ENCODE data around the gene IPPK.
"Not testable (repeated sequence)": the region's sequence is repeated elsewhere in the genome, so short reads cannot be mapped to it uniquely, and the experiment has no call there.

The IPPK gene

DNA sequence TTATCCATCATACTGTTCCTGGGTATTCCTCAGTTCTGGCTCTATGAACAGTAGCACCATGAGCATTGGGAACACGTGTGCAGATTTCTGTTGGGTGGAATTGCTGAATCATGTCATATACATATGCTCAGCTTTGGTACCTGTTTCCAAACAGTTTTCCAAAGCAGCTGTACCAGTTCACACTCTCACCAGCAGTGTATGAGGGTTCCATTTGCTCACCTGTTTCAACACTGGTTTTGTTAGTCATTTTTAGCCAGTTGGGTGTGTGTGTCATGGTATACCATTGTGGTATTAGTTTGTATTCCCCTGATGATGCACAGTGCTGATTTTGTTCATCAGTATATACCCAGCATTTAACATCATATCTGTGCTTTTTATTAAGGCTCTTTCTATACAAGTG lies 77.4 kb downstream of the IPPK start:
- no peak for DNase-seq

GRCh38 chr9:92590377-92590776 lies 79.6 kb downstream of the IPPK start:
- DNase-seq = no peak

- DNase-seq = no peak
These were observed 80.0 kb downstream of the IPPK start for GRCh38 chr9:92589923-92590322.

DNA sequence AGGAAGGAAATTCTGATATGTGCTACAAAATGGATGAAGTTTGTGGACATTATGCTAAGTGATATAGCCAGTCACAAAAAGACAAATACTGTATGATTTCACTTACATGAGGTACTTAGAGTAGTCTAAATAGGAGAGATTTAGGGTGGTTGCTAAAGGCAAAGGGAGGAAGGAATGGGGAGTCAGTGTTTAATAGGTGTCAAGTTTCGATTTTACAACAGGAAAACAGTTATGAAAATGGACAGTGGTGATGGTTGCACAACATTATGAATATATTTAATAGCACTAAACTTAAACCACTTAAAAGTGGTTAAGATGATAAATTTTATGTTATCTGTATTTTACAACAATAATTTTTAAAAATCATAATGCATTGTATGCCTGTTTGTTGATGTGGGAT lies 93.8 kb downstream of the IPPK start:
- DNase-seq = no peak

DNA sequence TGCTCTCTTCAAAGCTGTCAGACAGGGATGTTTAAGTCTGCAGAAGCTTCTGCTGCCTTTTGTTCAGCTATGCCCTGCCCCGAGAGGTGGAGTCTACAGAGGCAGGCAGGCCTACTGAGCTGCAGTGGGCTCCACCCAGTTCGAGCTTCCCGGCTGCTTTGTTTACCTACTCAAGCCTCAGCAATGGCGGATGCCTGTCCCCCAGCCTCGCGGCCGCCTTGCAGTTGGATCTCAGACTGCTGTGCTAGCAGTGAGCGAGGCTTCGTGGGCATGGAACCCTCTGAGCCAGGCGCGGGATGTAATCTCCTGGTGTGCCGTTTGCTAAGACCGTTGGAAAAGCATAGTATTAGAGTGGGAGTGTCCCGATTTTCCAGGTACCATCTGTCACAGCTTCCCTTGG lies 96.3 kb downstream of the IPPK start:
- not testable (repeated sequence) for DNase-seq

DNA sequence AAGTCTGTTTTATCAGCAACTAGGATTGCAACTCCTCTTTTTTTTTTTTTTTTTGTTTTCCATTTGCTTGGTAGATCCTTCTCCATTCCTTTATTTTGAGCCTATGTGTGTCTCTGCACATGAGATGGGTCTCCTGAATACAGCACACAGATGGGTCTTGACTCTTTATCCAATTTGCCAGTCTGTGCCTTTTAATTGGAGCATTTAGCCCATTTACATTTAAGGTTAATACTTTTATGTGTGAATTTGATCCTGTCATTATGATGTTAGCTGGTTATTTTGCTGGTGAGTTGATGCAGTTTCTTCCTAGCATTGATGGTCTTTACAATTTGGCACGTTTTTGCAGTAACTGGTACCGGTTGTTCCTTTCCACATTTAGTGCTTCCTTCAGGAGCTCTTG lies 98.1 kb downstream of the IPPK start:
- not testable (repeated sequence) for DNase-seq

DNA sequence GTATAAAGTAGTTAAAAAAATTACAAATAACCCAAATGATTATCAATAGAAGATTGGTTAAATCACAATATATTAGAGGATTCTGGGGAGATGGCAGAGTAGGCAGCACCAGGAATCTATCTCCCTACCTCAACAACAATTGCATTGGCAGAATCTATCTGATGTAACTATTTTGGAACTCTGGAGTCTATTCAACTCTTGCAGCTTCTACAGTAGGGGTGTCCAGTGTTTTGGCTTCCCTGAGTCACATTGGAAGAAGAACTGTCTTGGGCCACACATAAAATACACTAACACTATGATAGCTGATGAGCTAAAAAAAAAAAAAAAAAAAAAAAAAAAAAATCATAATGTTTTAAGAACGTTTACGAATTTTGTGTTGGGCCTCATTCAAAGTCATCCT lies 104.9 kb downstream of the IPPK start:
- DNase-seq = no peak

DNA sequence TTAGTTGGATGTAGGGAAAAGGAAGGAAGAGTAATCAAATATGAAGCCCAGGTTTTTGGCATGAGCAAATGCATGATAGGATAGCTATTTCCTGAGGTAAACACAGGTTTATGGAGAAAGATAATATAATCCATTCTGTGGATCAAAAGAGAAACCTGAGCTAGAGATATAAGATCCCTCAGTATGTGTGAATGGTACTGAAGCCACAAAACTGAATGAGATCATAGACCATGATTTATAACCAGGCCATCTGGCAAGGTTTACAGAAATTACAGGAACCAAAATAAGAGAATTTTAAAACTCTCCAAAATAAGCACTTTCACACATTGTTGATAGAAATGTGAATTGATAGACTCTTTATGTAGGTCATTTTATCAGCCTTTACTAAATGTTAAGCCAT lies 105.4 kb downstream of the IPPK start:
- no peak for DNase-seq
